Skin of body (tissue), 3 donors: Measurements from ENCODE around the gene THBS3. TPM values are rescaled to one million over a fixed set of nuclear protein-coding genes. Genes with fewer than 3 reads are reported as not detected.
"Not testable (repeated sequence)": the region's sequence is repeated elsewhere in the genome, so short reads cannot be mapped to it uniquely, and the experiment has no call there.

Experiments used
- DNase-seq: peaks from one replicate; lab custom pipeline; 2025; lab: John Stamatoyannopoulos, UW
- small RNA-seq: library from RNA; depleted of rRNA; stranded (forward); fragments of <200 nt; gene quantifications from one replicate; pipeline ENCODE3, GENCODE V24; 2014; ENCODE audit warnings: low replicate concordance
- total RNA-seq: library from RNA; depleted of rRNA; stranded (reverse); fragments of >200 nt; gene quantifications from one replicate; pipeline ENCODE4 v1.2.3, GENCODE V29; 2014

The THBS3 gene
- total RNA-seq, 1 donor from 2014 or later = 32.5 TPM

DNA sequence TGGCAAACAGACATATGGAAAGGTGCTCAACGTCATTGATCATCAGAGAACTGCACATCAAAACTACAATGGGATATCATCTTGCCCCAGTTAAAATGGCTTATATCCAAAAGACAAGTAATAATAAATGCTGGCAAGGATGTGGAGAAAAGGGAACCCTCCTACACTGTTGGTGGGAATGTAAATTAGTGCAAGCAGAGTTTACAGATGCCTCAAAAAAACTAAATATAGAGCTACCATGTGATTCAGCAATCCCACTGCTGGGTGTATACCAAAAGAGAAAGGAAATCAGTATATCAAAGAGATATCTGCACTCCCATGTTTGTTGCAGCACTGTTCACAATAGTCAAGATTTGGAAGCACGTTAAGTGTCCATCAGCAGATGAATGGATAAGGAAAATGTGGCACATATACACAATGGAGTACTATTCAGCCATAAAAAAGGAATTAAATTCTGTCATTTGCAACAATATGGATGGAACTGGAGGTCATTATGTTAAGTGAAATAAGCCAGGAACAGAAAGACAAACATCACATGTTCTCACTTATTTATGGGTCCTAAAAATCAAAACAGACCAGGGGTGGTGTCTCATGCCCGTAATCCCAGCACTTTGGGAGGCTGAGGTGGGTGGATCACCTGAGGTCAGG, 51.6 kb downstream of the THBS3 start:
- not testable (repeated sequence) for DNase-seq

Small RNA genes lying within 50 kb of the gene (small RNA-seq; reads per million reads assigned to genes)
- gene HMGN2P18 = not detected

Other genes with a start within 250 kb of the THBS3 start
- 14.6 TPM for gene PYGO2, start 246.1 kb downstream of the THBS3 start, total RNA-seq
- gene SHC1, start 237.2 kb downstream of the THBS3 start, total RNA-seq = 42.9 TPM
- gene CKS1B, start 233.2 kb downstream of the THBS3 start, total RNA-seq = 43.1 TPM
- 13.2 TPM for gene FLAD1, start 224.6 kb downstream of the THBS3 start, total RNA-seq
- not detected for gene LENEP, start 214.3 kb downstream of the THBS3 start, total RNA-seq
- 25.5 TPM for gene ZBTB7B, start 205.1 kb downstream of the THBS3 start, total RNA-seq
- 0.49 TPM for gene DCST2, start 174.1 kb downstream of the THBS3 start, total RNA-seq
- 0.10 TPM for gene DCST1, start 174.1 kb downstream of the THBS3 start, total RNA-seq
- gene ADAM15, start 156.6 kb downstream of the THBS3 start, total RNA-seq = 46.0 TPM
- gene EFNA4, start 144.2 kb downstream of the THBS3 start, total RNA-seq = 9.0 TPM
- 10.9 TPM for gene EFNA3, start 129.1 kb downstream of the THBS3 start, total RNA-seq
- 45.1 TPM for gene EFNA1, start 80.0 kb downstream of the THBS3 start, total RNA-seq
- gene SLC50A1, start 72.0 kb downstream of the THBS3 start, total RNA-seq = 18.5 TPM
- gene DPM3, start 67.4 kb downstream of the THBS3 start, total RNA-seq = 10.0 TPM
- gene KRTCAP2, start 34.6 kb downstream of the THBS3 start, total RNA-seq = 67.5 TPM
- 0.20 TPM for gene TRIM46, start 34.0 kb downstream of the THBS3 start, total RNA-seq
- gene MTX1, start 798 bp upstream of the THBS3 start, total RNA-seq = 19.1 TPM
- 4.5 TPM for gene ENTREP3, start 47.6 kb upstream of the THBS3 start, total RNA-seq
- 23.7 TPM for gene SCAMP3, start 54.5 kb upstream of the THBS3 start, total RNA-seq
- gene CLK2, start 65.6 kb upstream of the THBS3 start, total RNA-seq = 28.8 TPM
- 1.7 TPM for gene HCN3, start 69.6 kb upstream of the THBS3 start, total RNA-seq
- gene PKLR, start 93.5 kb upstream of the THBS3 start, total RNA-seq = 0.20 TPM
- 139 TPM for gene FDPS, start 101.0 kb upstream of the THBS3 start, total RNA-seq
- gene RUSC1, start 113.0 kb upstream of the THBS3 start, total RNA-seq = 15.0 TPM